ENCODE data around the gene TDRD1.

GRCh38 chr10:114151892-114152291 lies 27.3 kb upstream of the TDRD1 start:
- TF ChIP-seq CTCF (IDR thresholded peaks at IDR 0.05), result no peak
- no peak for TF ChIP-seq POLR2A (IDR thresholded peaks at IDR 0.05)
